ENCODE measurements around the gene HNRNPD. TPM values are rescaled to one million over a fixed set of nuclear protein-coding genes. Genes with fewer than 3 reads are reported as not detected.
"Not testable (repeated sequence)": the region's sequence is repeated elsewhere in the genome, so short reads cannot be mapped to it uniquely, and the experiment has no call there.

Gene HNRNPD
- polyA plus RNA-seq, 1 donor from 2014 or later: 144 TPM

GRCh38 chr4:82331814-82332213, 42.0 kb downstream of the HNRNPD start:
- Histone ChIP-seq H3K36me3 (ENCODE audit: insufficient read depth, low read length) (no peaks in the 10 kb centered on the region), H3K9me3 (ENCODE audit: low read length) (no peaks in the 10 kb centered on the region), H3K27ac (ENCODE audit: low read length) (no peak overlapping the region), H3K79me2 (replicated peaks; ENCODE audit: insufficient read depth, low read length) (no peaks in the 10 kb centered on the region), H3K27me3 (ENCODE audit: insufficient read depth, low read depth, low read length) (no peaks in the 10 kb centered on the region), H3K9ac (ENCODE audit: low read length) (no peak overlapping the region), H2AFZ (ENCODE audit: low read depth, low read length) (no peak overlapping the region), H3K4me2 (ENCODE audit: low read length) (no peak overlapping the region), H3K9me2 (ENCODE audit: insufficient read depth, low read length) (no peaks in the 10 kb centered on the region), H4K20me1 (ENCODE audit: insufficient read depth) (no peaks in the 10 kb centered on the region), H3F3A (ENCODE audit: insufficient read depth, low read length, poor library complexity, severe bottlenecking) (no peaks in the 10 kb centered on the region), H3K4me3 (ENCODE audit: low read length) (no peak overlapping the region)
- TF ChIP-seq TAF1 (IDR thresholded peaks at IDR 0.05; ENCODE audit: low read depth) (no peak), REST (IDR thresholded peaks at IDR 0.05; ENCODE audit: borderline replicate concordance) (no peak), MXI1 (conservative IDR thresholded peaks at IDR 0.05; ENCODE audit: poor library complexity, severe bottlenecking) (no peak), RAD21 (conservative IDR thresholded peaks at IDR 0.05) (no peak), EP300 (conservative IDR thresholded peaks at IDR 0.05; ENCODE audit: poor library complexity, severe bottlenecking) (no peak)

- no peaks in the 10 kb centered on the region for H3K9me3 ChIP-seq (ENCODE audit: low read length)
- no peaks in the 10 kb centered on the region for H3K79me2 ChIP-seq (replicated peaks; ENCODE audit: insufficient read depth, low read length)
- H3K9ac ChIP-seq (ENCODE audit: low read length): no peak overlapping the region
- no peak overlapping the region for H3K4me3 ChIP-seq (ENCODE audit: low read length)
- no peaks in the 10 kb centered on the region for H3K9me2 ChIP-seq (ENCODE audit: insufficient read depth, low read length)
- H3F3A ChIP-seq (ENCODE audit: insufficient read depth, low read length, poor library complexity, severe bottlenecking): no peaks in the 10 kb centered on the region
- H4K20me1 ChIP-seq (ENCODE audit: insufficient read depth): no peaks in the 10 kb centered on the region
- H3K36me3 ChIP-seq (ENCODE audit: insufficient read depth, low read length): no peaks in the 10 kb centered on the region
- H3K27me3 ChIP-seq (ENCODE audit: insufficient read depth, low read depth, low read length): no peaks in the 10 kb centered on the region
- TF ChIP-seq TAF1 (IDR thresholded peaks at IDR 0.05; ENCODE audit: low read depth) (no peak), MXI1 (conservative IDR thresholded peaks at IDR 0.05; ENCODE audit: poor library complexity, severe bottlenecking) (no peak), CTCF (IDR thresholded peaks at IDR 0.05; ENCODE audit: poor library complexity, severe bottlenecking) (no peak), REST (IDR thresholded peaks at IDR 0.05; ENCODE audit: borderline replicate concordance) (no peak), EP300 (conservative IDR thresholded peaks at IDR 0.05; ENCODE audit: poor library complexity, severe bottlenecking) (no peak), RAD21 (conservative IDR thresholded peaks at IDR 0.05) (no peak), POLR2AphosphoS5 (IDR thresholded peaks at IDR 0.05) (no peak), EZH2 (IDR thresholded peaks at IDR 0.05; ENCODE audit: borderline replicate concordance, insufficient read depth, low read length, poor library complexity, severe bottlenecking) (no peak), SMC3 (conservative IDR thresholded peaks at IDR 0.05; ENCODE audit: poor library complexity) (no peak)
- H3K4me2 ChIP-seq (ENCODE audit: low read length): no peak overlapping the region
- no peak overlapping the region for H3K27ac ChIP-seq (ENCODE audit: low read length)
- no peak overlapping the region for H2AFZ ChIP-seq (ENCODE audit: low read depth, low read length)
These were observed 53.4 kb downstream of the HNRNPD start for GRCh38 chr4:82320351-82320750.

- H4K20me1 ChIP-seq (ENCODE audit: insufficient read depth); H3K9me3 ChIP-seq (ENCODE audit: low read length); H3K4me3 ChIP-seq (ENCODE audit: low read length); H3K9ac ChIP-seq (ENCODE audit: low read length); H3K36me3 ChIP-seq (ENCODE audit: insufficient read depth, low read length); H3K9me2 ChIP-seq (ENCODE audit: insufficient read depth, low read length); H3K79me2 ChIP-seq (replicated peaks; ENCODE audit: insufficient read depth, low read length); H3K4me2 ChIP-seq (ENCODE audit: low read length); H3K27me3 ChIP-seq (ENCODE audit: insufficient read depth, low read depth, low read length); H3F3A ChIP-seq (ENCODE audit: insufficient read depth, low read length, poor library complexity, severe bottlenecking); H3K27ac ChIP-seq (ENCODE audit: low read length); H2AFZ ChIP-seq (ENCODE audit: low read depth, low read length): not testable (repeated sequence)
These were observed 70.7 kb downstream of the HNRNPD start for GRCh38 chr4:82303063-82303462.
